ENCODE measurements around the gene RBL2. TPM values are rescaled to one million over a fixed set of nuclear protein-coding genes. Genes with fewer than 3 reads are reported as not detected.

RBL2 gene
- total and polyA plus RNA-seq, 2 of the 13 experiments (the other 11 are each of a cell fraction or from before 2014, with no cell fraction given) = 41.2 to 60.9 TPM

- peaks cover 62% of the 10 kb centered on the region for H3K4me1 ChIP-seq (ENCODE audit: insufficient read depth, low read length)
- ChIA-PET POLR2A (no interaction called here), CTCF (ENCODE audit: low intra/inter-chr PET ratio, low total read pairs) (no interaction called here)
- H3K36me3 ChIP-seq (replicated peaks in 1 of 2; ENCODE audit: control insufficient read depth in 1 of 2, insufficient read depth in 2 of 2, low read length in 2 of 2) = no peaks in the 10 kb centered on the region
- H3K27ac ChIP-seq (ENCODE audit: extremely low read length, insufficient read depth, low read length) = no peak overlapping the region
- TF ChIP-seq AGO1 (IDR thresholded peaks at IDR 0.05; ENCODE audit: low read depth, low read length, poor library complexity, severe bottlenecking) = no peak
- TF ChIP-seq HOXA3 (CRISPR knock-in tag; IDR thresholded peaks at IDR 0.05) = no peak
- no peak for TF ChIP-seq ZNF292 (CRISPR knock-in tag; IDR thresholded peaks at IDR 0.05; ENCODE audit: borderline replicate concordance, low read depth)
- H3K9me3 ChIP-seq (ENCODE audit: low read length) = peaks cover 13% of the 10 kb centered on the region
- no peaks in the 10 kb centered on the region for H4K20me1 ChIP-seq (ENCODE audit: insufficient read depth, low read length)
- intact Hi-C loops (cut with micrococcal nuclease; ENCODE audit: unreplicated experiment) (loop anchor here (10.0 kb wide), 1 partner anchor 461 kb away; the partner anchor contains the start of genes CHD9 and CHD9NB), in situ Hi-C loops (cut with HindIII; ENCODE audit: extremely low pct_ligation_motif_present, low pct_unique_long_range_greater_than_20kb) (no loop called here)
- no peak for DNase-seq (ENCODE audit: low spot score)
- H2AFZ ChIP-seq (ENCODE audit: low read length) = no peak overlapping the region
- BruUV-seq (replicated peaks) = no TSS peak
- FAIRE-seq = no peak
- 86% methylated on average over 2 of the region's 2 CpGs for WGBS (ENCODE audit: low lambda C conversion rate)
- no peak for ATAC-seq
- H3K27me3 ChIP-seq (ENCODE audit: control insufficient read depth in 1 of 2, insufficient read depth in 2 of 2, low read length in 2 of 2) = no peaks in the 10 kb centered on the region
- H3K79me2 ChIP-seq (ENCODE audit: insufficient read depth, low read length) = no peaks in the 10 kb centered on the region
- no peak overlapping the region for H3K4me2 ChIP-seq (ENCODE audit: low read depth, low read length)
- H3K9ac ChIP-seq (ENCODE audit: insufficient read depth, low read depth, low read length) = no peak overlapping the region
- H3K4me3 ChIP-seq (replicated peaks in 1 of 3; ENCODE audit: insufficient read depth in 1 of 3, low read depth in 2 of 3, low read length in 3 of 3) = no peak overlapping the region
These were observed 81.5 kb downstream of the RBL2 start for GRCh38 chr16:53515811-53516210.

GRCh38 chr16:53517851-53518250 is 83.6 kb downstream of the RBL2 start:
- H3K36me3 ChIP-seq (replicated peaks in 1 of 2; ENCODE audit: control insufficient read depth in 1 of 2, insufficient read depth in 2 of 2, low read length in 2 of 2) = no peaks in the 10 kb centered on the region
- FAIRE-seq = no peak
- POLR2A ChIA-PET = no interaction called here
- H2AFZ ChIP-seq (ENCODE audit: low read length) = no peak overlapping the region
- no peak overlapping the region for H3K4me3 ChIP-seq (replicated peaks in 1 of 3; ENCODE audit: insufficient read depth in 1 of 3, low read depth in 2 of 3, low read length in 3 of 3)
- peaks cover 51% of the 10 kb centered on the region for H3K4me1 ChIP-seq (ENCODE audit: insufficient read depth, low read length)
- DNase-seq (ENCODE audit: low spot score) = no peak
- intact Hi-C loops (cut with micrococcal nuclease; ENCODE audit: unreplicated experiment) (loop anchor here (10.0 kb wide), 1 partner anchor 463 kb away; the partner anchor contains the start of genes CHD9 and CHD9NB), in situ Hi-C loops (cut with HindIII; ENCODE audit: extremely low pct_ligation_motif_present, low pct_unique_long_range_greater_than_20kb) (no loop called here)
- H4K20me1 ChIP-seq (ENCODE audit: insufficient read depth, low read length) = no peaks in the 10 kb centered on the region
- CTCF ChIA-PET (ENCODE audit: low intra/inter-chr PET ratio, low total read pairs) = no interaction called here
- peaks cover 13% of the 10 kb centered on the region for H3K9me3 ChIP-seq (ENCODE audit: low read length)
- H3K4me2 ChIP-seq (ENCODE audit: low read depth, low read length) = no peak overlapping the region
- H3K27ac ChIP-seq (ENCODE audit: extremely low read length, insufficient read depth, low read length) = no peak overlapping the region
- TF ChIP-seq, protein P1, sequence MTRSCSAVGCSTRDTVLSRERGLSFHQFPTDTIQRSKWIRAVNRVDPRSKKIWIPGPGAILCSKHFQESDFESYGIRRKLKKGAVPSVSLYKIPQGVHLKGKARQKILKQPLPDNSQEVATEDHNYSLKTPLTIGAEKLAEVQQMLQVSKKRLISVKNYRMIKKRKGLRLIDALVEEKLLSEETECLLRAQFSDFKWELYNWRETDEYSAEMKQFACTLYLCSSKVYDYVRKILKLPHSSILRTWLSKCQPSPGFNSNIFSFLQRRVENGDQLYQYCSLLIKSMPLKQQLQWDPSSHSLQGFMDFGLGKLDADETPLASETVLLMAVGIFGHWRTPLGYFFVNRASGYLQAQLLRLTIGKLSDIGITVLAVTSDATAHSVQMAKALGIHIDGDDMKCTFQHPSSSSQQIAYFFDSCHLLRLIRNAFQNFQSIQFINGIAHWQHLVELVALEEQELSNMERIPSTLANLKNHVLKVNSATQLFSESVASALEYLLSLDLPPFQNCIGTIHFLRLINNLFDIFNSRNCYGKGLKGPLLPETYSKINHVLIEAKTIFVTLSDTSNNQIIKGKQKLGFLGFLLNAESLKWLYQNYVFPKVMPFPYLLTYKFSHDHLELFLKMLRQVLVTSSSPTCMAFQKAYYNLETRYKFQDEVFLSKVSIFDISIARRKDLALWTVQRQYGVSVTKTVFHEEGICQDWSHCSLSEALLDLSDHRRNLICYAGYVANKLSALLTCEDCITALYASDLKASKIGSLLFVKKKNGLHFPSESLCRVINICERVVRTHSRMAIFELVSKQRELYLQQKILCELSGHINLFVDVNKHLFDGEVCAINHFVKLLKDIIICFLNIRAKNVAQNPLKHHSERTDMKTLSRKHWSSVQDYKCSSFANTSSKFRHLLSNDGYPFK (CRISPR knock-in tag; IDR thresholded peaks at IDR 0.05; ENCODE audit: borderline replicate concordance) = no peak
- TF ChIP-seq ZNF34 (CRISPR knock-in tag; IDR thresholded peaks at IDR 0.05; ENCODE audit: borderline replicate concordance) = no peak
- TF ChIP-seq TGIF2 (CRISPR knock-in tag; IDR thresholded peaks at IDR 0.05) = no peak
- no peak overlapping the region for H3K9ac ChIP-seq (ENCODE audit: insufficient read depth, low read depth, low read length)
- no peaks in the 10 kb centered on the region for H3K79me2 ChIP-seq (ENCODE audit: insufficient read depth, low read length)
- no TSS peak for BruUV-seq (replicated peaks)
- no peak for ATAC-seq
- H3K27me3 ChIP-seq (ENCODE audit: control insufficient read depth in 1 of 2, insufficient read depth in 2 of 2, low read length in 2 of 2) = no peaks in the 10 kb centered on the region
- WGBS (ENCODE audit: low lambda C conversion rate) = 90% methylated on average over 4 of the region's 4 CpGs

Data from HepG2 (cell line).